Spleen (tissue), 7 donors: ENCODE data around the gene MMP15.

Source experiments
- CTCF ChIP-seq, 11 experiments: fragments of 200-600 bp in 7 of 11; fragments of 450-650 bp in 4 of 11; sonication (generic) in 4 of 11; IDR thresholded peaks in 8 of 11; conservative IDR thresholded peaks in 3 of 11; 1 replicate in 7 of 11; 2 replicates in 4 of 11; pipeline versions ENCODE4 v1.4.0 to v1.8.0; 2016 to 2021; ENCODE audit warnings: antibody characterized with exemption in 11 of 11, inconsistent platforms in 4 of 11, mild to moderate bottlenecking in 1 of 11
- POLR2A ChIP-seq, 3 donors: fragments of 450-650 bp; IDR thresholded peaks; one replicate each; pipeline ENCODE4 v1.5.1; 2017; ENCODE audit warnings: antibody characterized with exemption in 3 of 3, mild to moderate bottlenecking in 1 of 3
- donor health status: DM: no; HTN: no; CAD: no; lungs with moderate emphysema.
- donor health status: DM: no; HTN: no; CAD: no.
- donor health status: DM: no; HTN: no; CAD: no.

DNA sequence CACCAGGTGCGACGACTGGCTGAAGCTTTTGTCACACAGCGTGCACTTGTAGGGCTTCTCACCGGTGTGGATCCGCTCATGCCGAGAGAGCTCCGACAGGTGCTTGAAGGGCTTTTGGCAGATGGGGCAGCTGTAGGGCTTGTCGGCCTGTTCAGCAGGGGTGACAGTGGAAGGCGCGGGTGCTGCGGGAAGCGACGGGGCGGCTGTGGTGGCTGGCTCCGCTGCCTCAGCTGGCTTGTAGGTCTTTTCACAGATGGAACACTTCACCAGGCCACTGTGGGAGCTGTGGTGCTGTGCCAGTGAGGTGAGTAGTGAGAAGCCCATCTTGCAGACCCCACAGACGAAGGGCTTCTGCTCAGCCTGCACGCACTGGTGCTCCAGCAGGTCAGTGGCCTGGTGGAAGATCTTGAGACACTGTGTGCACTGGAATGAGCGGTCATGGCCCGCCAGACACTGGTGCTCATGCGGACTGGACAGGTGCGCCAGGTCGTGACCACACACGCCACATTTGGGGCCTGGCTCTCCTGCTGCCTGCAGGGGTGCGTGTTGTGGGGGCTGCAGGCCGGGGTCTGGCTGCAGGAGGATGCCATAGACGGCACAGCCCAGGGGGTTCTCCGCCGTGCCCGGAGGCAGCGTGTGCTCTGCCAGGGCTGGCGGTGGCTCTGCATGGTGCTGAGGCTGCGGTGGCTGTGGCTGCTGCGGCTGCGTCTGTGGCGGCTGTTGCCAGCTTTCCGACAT, 27.9 kb upstream of the MMP15 start:
- TF ChIP-seq CTCF (IDR thresholded peaks at IDR 0.05 in 8 of 11, conservative IDR thresholded peaks at IDR 0.05 in 3 of 11): no peak
- no peak for TF ChIP-seq POLR2A (IDR thresholded peaks at IDR 0.05)
